GM21528 (cell line): Measurements from ENCODE around the gene TMEM252.
A peak's percentile ranks its signal among the peaks of the same experiment; 100 is the strongest.

Experiments
- ATAC-seq: cut with Tn5 transposase; IDR thresholded peaks from one replicate; pipeline ENCODE4 v1.9.1; 2021; ENCODE audit warnings: mild to moderate bottlenecking, moderate library complexity; ENCODE audit not compliant: unreplicated experiment, low FRiP score

Gene TMEM252

GRCh38 chr9:68545033-68545705 lies 4.5 kb upstream of the TMEM252 start:
- ATAC-seq: peak; percentile 40

- no peak for ATAC-seq
Observed at GRCh38 chr9:68541568-68541967, 885 bp upstream of the TMEM252 start.

GRCh38 chr9:68538200-68538599 lies 2.5 kb downstream of the TMEM252 start:
- no peak for ATAC-seq

- no peak for ATAC-seq
Observed at GRCh38 chr9:68537616-68537880, 3.1 kb downstream of the TMEM252 start.

- ATAC-seq: no peak
Observed at GRCh38 chr9:68536876-68537615, 3.6 kb downstream of the TMEM252 start.

- no peak for ATAC-seq
Observed at GRCh38 chr9:68533678-68534077, 7.0 kb downstream of the TMEM252 start.

GRCh38 chr9:68532131-68532530 lies 8.6 kb downstream of the TMEM252 start:
- ATAC-seq: no peak

GRCh38 chr9:68530618-68531017 lies 10.1 kb downstream of the TMEM252 start:
- ATAC-seq: no peak

- ATAC-seq: no peak
Observed at GRCh38 chr9:68523367-68523936, 17.2 kb downstream of the TMEM252 start.

- no peak for ATAC-seq
Observed at GRCh38 chr9:68522954-68523353, 17.7 kb downstream of the TMEM252 start.

- ATAC-seq: no peak
Observed at GRCh38 chr9:68522131-68522530, 18.6 kb downstream of the TMEM252 start.

- ATAC-seq: no peak
Observed at GRCh38 chr9:68515326-68516017, 25.2 kb downstream of the TMEM252 start.

- no peak for ATAC-seq
Observed at GRCh38 chr9:68513981-68514380, 26.7 kb downstream of the TMEM252 start.

- ATAC-seq: no peak
Observed at GRCh38 chr9:68513385-68513784, 27.3 kb downstream of the TMEM252 start.

GRCh38 chr9:68509689-68510088 lies 31.0 kb downstream of the TMEM252 start:
- no peak for ATAC-seq

- ATAC-seq: no peak
Observed at GRCh38 chr9:68508547-68508946, 32.1 kb downstream of the TMEM252 start.

- no peak for ATAC-seq
Observed at GRCh38 chr9:68507806-68508145, 32.9 kb downstream of the TMEM252 start.

GRCh38 chr9:68507130-68507805 lies 33.4 kb downstream of the TMEM252 start:
- no peak for ATAC-seq

GRCh38 chr9:68506551-68506950 lies 34.1 kb downstream of the TMEM252 start:
- ATAC-seq: no peak

- ATAC-seq: no peak
Observed at GRCh38 chr9:68505681-68506409, 34.8 kb downstream of the TMEM252 start.
